IMR-90 (cell line): ENCODE measurements around the gene VPS8. TPM values are rescaled to one million over a fixed set of nuclear protein-coding genes. Genes with fewer than 3 reads are reported as not detected.

Source experiments
- ATAC-seq: fragments of 200-7000 bp; cut with Tn5 transposase; 2 replicates; pipeline ENCODE4 v1.9.1; 2020; ENCODE audit warnings: low read depth, mild to moderate bottlenecking, moderate library complexity
- BruUV-seq: library from RNA; stranded (reverse); fragments of 400-500 nt; replicated peaks from 2 replicates; lab custom pipeline; 2021; lab: Mats Ljungman, UMichigan
- CTCF ChIA-PET: fragments of 300-600 bp; formaldehyde crosslinking; extraction: SDS; loops from one replicate; lab custom pipeline; 2021; ENCODE audit warnings: antibody characterized with exemption; lab: Yijun Ruan, JAX
- POLR2A ChIA-PET: fragments of 300-600 bp; sonication (Branson Sonifier 250); formaldehyde crosslinking; loops from one replicate; lab custom pipeline; 2022; ENCODE audit warnings: antibody characterized with exemption; ENCODE audit not compliant: unreplicated experiment; lab: Charles Lee
- DNase-seq: peaks from one replicate; pipeline ENCODE4 v3.0.0; 2013
- H2AFZ ChIP-seq: replicated peaks from 2 replicates; pipeline ENCODE3; 2013; ENCODE audit warnings: low read length, mild to moderate bottlenecking; ENCODE audit not compliant: poor library complexity
- H2AK5ac ChIP-seq: 2 replicates; pipeline ENCODE4 v1.6.1; 2013; ENCODE audit warnings: low read depth, low read length, inconsistent platforms
- H2AK9ac ChIP-seq: replicated peaks from 2 replicates; pipeline ENCODE3; 2013; ENCODE audit warnings: mild to moderate bottlenecking, low read depth, low read length, moderate library complexity; ENCODE audit not compliant: poor library complexity
- H2BK120ac ChIP-seq: 2 replicates; pipeline ENCODE4 v1.6.1; 2013; ENCODE audit warnings: low read depth, low read length, inconsistent platforms
- H2BK15ac ChIP-seq: 3 replicates; pipeline ENCODE4 v1.6.1; 2013; ENCODE audit warnings: low read depth, low read length, inconsistent platforms
- H2BK20ac ChIP-seq: 2 replicates; pipeline ENCODE4 v1.6.1; 2013; ENCODE audit warnings: low read depth, mild to moderate bottlenecking, inconsistent platforms, low read length, moderate library complexity
- H2BK5ac ChIP-seq: 2 replicates; pipeline ENCODE4 v1.6.1; 2013; ENCODE audit warnings: mild to moderate bottlenecking, low read depth, low read length, inconsistent platforms; ENCODE audit not compliant: poor library complexity, severe bottlenecking
- H3K14ac ChIP-seq: replicated peaks from 2 replicates; pipeline ENCODE4 v1.6.1; 2013; ENCODE audit warnings: low read depth, low read length, inconsistent platforms
- H3K18ac ChIP-seq: 2 replicates; pipeline ENCODE4 v1.6.1; 2013; ENCODE audit warnings: low read depth, low read length, control low read depth
- H3K23ac ChIP-seq: 2 replicates; pipeline ENCODE4 v1.6.1; 2013; ENCODE audit warnings: low read depth, low read length, inconsistent platforms
- H3K27ac ChIP-seq: 2 replicates; pipeline ENCODE4 v1.5.1; 2013; ENCODE audit warnings: mild to moderate bottlenecking, control low read depth, low read length; ENCODE audit not compliant: insufficient read depth
- H3K27me3 ChIP-seq: 2 replicates; pipeline ENCODE4 v1.6.1; 2013; ENCODE audit warnings: low read length; ENCODE audit not compliant: control insufficient read depth, insufficient read depth
- H3K36me3 ChIP-seq: 2 replicates; pipeline ENCODE4 v1.6.1; 2013; ENCODE audit warnings: low read length, mixed read lengths; ENCODE audit not compliant: control insufficient read depth, insufficient read depth
- H3K4ac ChIP-seq: 2 replicates; pipeline ENCODE4 v1.6.1; 2013; ENCODE audit warnings: low read depth, low read length, inconsistent platforms
- H3K4me1 ChIP-seq: 2 replicates; pipeline ENCODE4 v1.6.1; 2013; ENCODE audit warnings: low read length, mixed read lengths; ENCODE audit not compliant: control insufficient read depth, insufficient read depth
- H3K4me2 ChIP-seq: 2 replicates; pipeline ENCODE4 v1.6.1; 2013; ENCODE audit warnings: low read depth, mild to moderate bottlenecking, control low read depth, low read length, moderate library complexity
- H3K4me3 ChIP-seq: 2 replicates; pipeline ENCODE4 v1.5.1; 2013; ENCODE audit warnings: low read depth, mild to moderate bottlenecking, control low read depth, low read length, moderate library complexity; ENCODE audit not compliant: insufficient read depth
- H3K56ac ChIP-seq: 2 replicates; pipeline ENCODE4 v1.6.1; 2013; ENCODE audit warnings: low read length, inconsistent platforms; ENCODE audit not compliant: insufficient read depth; ENCODE audit errors: extremely low read depth
- H3K79me1 ChIP-seq, 2 experiments: 2 replicates each; pipeline ENCODE4 v1.6.1; 2013; ENCODE audit warnings: low read length in 2 of 2, inconsistent platforms in 1 of 2, low read depth in 1 of 2
- H3K9ac ChIP-seq: 2 replicates; pipeline ENCODE4 v1.6.1; 2013; ENCODE audit warnings: low read depth, low read length, control low read depth
- H3K9me1 ChIP-seq: 2 replicates; pipeline ENCODE4 v1.6.1; 2013; ENCODE audit warnings: low read length, inconsistent platforms; ENCODE audit not compliant: insufficient read depth
- H3K9me3 ChIP-seq: 2 replicates; pipeline ENCODE4 v1.6.1; 2013; ENCODE audit warnings: low read length; ENCODE audit not compliant: control insufficient read depth, insufficient read depth
- H4K20me1 ChIP-seq: 2 replicates; pipeline ENCODE4 v1.6.1; 2013; ENCODE audit warnings: low read length, inconsistent platforms; ENCODE audit not compliant: insufficient read depth
- H4K5ac ChIP-seq: 2 replicates; pipeline ENCODE4 v1.6.1; 2013; ENCODE audit warnings: mild to moderate bottlenecking, low read depth, low read length, control low read depth
- H4K8ac ChIP-seq, 2 experiments: 2 replicates each; pipeline ENCODE4 v1.6.1; 2013; ENCODE audit warnings: low read depth in 2 of 2, low read length in 2 of 2, control low read depth in 1 of 2, inconsistent platforms in 1 of 2
- H4K91ac ChIP-seq: 2 replicates; pipeline ENCODE4 v1.6.1; 2013; ENCODE audit warnings: low read depth, low read length, inconsistent platforms; ENCODE audit not compliant: insufficient read depth
- BHLHE40 ChIP-seq: fragments of 150-350 bp; IDR thresholded peaks from 2 replicates; pipeline ENCODE4 v1.6.1; 2016; ENCODE audit warnings: mild to moderate bottlenecking, low read depth, low read length
- CEBPB ChIP-seq: IDR thresholded peaks from 2 replicates; pipeline ENCODE4 v1.6.1; 2012; ENCODE audit warnings: low read depth, low read length, improper control_type of control experiment
- CTCF ChIP-seq: conservative IDR thresholded peaks from 2 replicates; pipeline ENCODE4 v1.5.1; 2012; ENCODE audit warnings: mild to moderate bottlenecking, low read depth, low read length, improper control_type of control experiment
- ELK1 ChIP-seq: fragments of 150-350 bp; IDR thresholded peaks from 2 replicates; pipeline ENCODE4 v1.6.1; 2016; ENCODE audit warnings: low read depth, mild to moderate bottlenecking, low read length, moderate library complexity, borderline replicate concordance
- FOS ChIP-seq: fragments of 150-350 bp; IDR thresholded peaks from 2 replicates; pipeline ENCODE4 v1.6.1; 2016; ENCODE audit warnings: low read depth, low read length
- MAFK ChIP-seq: IDR thresholded peaks from 2 replicates; pipeline ENCODE4 v1.6.1; 2012; ENCODE audit warnings: low read depth, low read length, improper control_type of control experiment
- MAZ ChIP-seq: IDR thresholded peaks from 2 replicates; pipeline ENCODE4 v1.6.1; 2012; ENCODE audit warnings: low read depth, mild to moderate bottlenecking, low read length, improper control_type of control experiment, moderate library complexity, borderline replicate concordance
- MXI1 ChIP-seq: IDR thresholded peaks from 2 replicates; pipeline ENCODE4 v1.6.1; 2012; ENCODE audit warnings: low read depth, mild to moderate bottlenecking, low read length, moderate library complexity, borderline replicate concordance
- NFE2L2 ChIP-seq: fragments of 150-350 bp; IDR thresholded peaks from 2 replicates; pipeline ENCODE4 v1.6.1; 2016; ENCODE audit warnings: low read depth, mild to moderate bottlenecking, low read length
- POLR2A ChIP-seq: IDR thresholded peaks from 2 replicates; pipeline ENCODE4 v1.6.1; 2012; ENCODE audit warnings: mild to moderate bottlenecking, low read depth, low read length
- RAD21 ChIP-seq: IDR thresholded peaks from 2 replicates; pipeline ENCODE4 v1.6.1; 2012; ENCODE audit warnings: low read length, improper control_type of control experiment
- RCOR1 ChIP-seq: IDR thresholded peaks from 2 replicates; pipeline ENCODE4 v1.6.1; 2012; ENCODE audit warnings: mild to moderate bottlenecking, low read length, improper control_type of control experiment; ENCODE audit not compliant: insufficient replicate concordance
- RFX5 ChIP-seq: IDR thresholded peaks from 2 replicates; pipeline ENCODE4 v1.8.0; 2012; ENCODE audit warnings: low read depth, mild to moderate bottlenecking, low read length, moderate library complexity
- SMC3 ChIP-seq: fragments of 150-350 bp; IDR thresholded peaks from 2 replicates; pipeline ENCODE4 v1.6.1; 2016; ENCODE audit warnings: low read depth, mild to moderate bottlenecking, antibody characterized with exemption, low read length, moderate library complexity
- USF2 ChIP-seq: fragments of 150-350 bp; IDR thresholded peaks from 2 replicates; pipeline ENCODE4 v1.6.1; 2017; ENCODE audit warnings: mild to moderate bottlenecking, antibody characterized with exemption, low read length, low read depth
- WGBS, 2 experiments: methylation state at CpG; one replicate each; pipeline versions ENCODE4 v1.1.5 to v1.1.7; 2013; ENCODE audit warnings: missing lambda C conversion rate in 2 of 2; ENCODE audit not compliant: insufficient read length in 1 of 2; ENCODE audit errors: extremely low coverage in 2 of 2; 5-methylcytosine and 5-hydroxymethylcytosine counted together
- dilution Hi-C: fragments of 300-500 bp; cut with HindIII; formaldehyde crosslinking; loops from one replicate; pipeline ENCODE4 v1.14.3; 2018; ENCODE audit warnings: low sequenced_read_pairs; ENCODE audit not compliant: unreplicated experiment
- in situ Hi-C: fragments of 300-500 bp; cut with MboI; formaldehyde crosslinking; loops from 3 replicates; pipeline ENCODE4 v1.14.3; 2019; ENCODE audit warnings: low sequenced_read_pairs, inconsistent platforms, mixed read lengths
- intact Hi-C: fragments of 100-400 bp; cut with micrococcal nuclease; formaldehyde crosslinking; loops from 2 replicates; pipeline ENCODE4 v1.10.0; 2022
- polyA plus RNA-seq, 3 experiments: library from polyadenylated mRNA; depleted of rRNA; stranded (reverse); fragments of >200 nt; gene quantifications; 2 replicates each; pipeline ENCODE4 v1.2.3, GENCODE V29; 2012; ENCODE audit warnings: low replicate concordance in 1 of 3
- total RNA-seq: library from RNA; depleted of rRNA; stranded (reverse); fragments of >200 nt; gene quantifications from 2 replicates; pipeline ENCODE4 v1.2.3, GENCODE V29; 2012

VPS8 gene
- total and polyA plus RNA-seq, 2 of the 4 experiments (the other 2 are of a cell fraction), result 14.0 to 56.1 TPM

GRCh38 chr3:184765047-184765729 is 46.8 kb upstream of the VPS8 start:
- peak overlapping the region; percentile 17; the same call in 1 of the 2 replicates for H4K91ac ChIP-seq
- intact Hi-C loops (no loop called here), dilution Hi-C loops (no loop called here), in situ Hi-C loops (no loop called here)
- no peak overlapping the region for H3K27ac ChIP-seq
- peak overlapping the region; percentile 65; the same call in 1 of the 2 replicates for H3K4ac ChIP-seq
- H2BK5ac ChIP-seq, result no peak overlapping the region
- H3K23ac ChIP-seq, result no peak overlapping the region
- peak overlapping the region; percentile 76 for H2AK5ac ChIP-seq
- H2AFZ ChIP-seq, result no peak overlapping the region
- H3K9me3 ChIP-seq, result no peaks in the 10 kb centered on the region
- DNase-seq, result no peak
- H3K4me3 ChIP-seq, result no peak overlapping the region
- no peak overlapping the region for H3K18ac ChIP-seq
- no peak overlapping the region for H3K56ac ChIP-seq
- no peak overlapping the region; the same call in 1 of the 2 replicates for H2BK20ac ChIP-seq
- H4K8ac ChIP-seq, result no peak overlapping the region
- peak overlapping the region; percentile 51; the same call in 2 of the 3 replicates for H2BK15ac ChIP-seq
- no peaks in the 10 kb centered on the region for H3K79me1 ChIP-seq
- H3K4me1 ChIP-seq, result peaks cover 34% of the 10 kb centered on the region
- no peak overlapping the region for H2AK9ac ChIP-seq
- 0 out of 2 replicates have a peak overlapping the region, but pooled peaks have one; percentile 20 for H2BK120ac ChIP-seq
- no peaks in the 10 kb centered on the region for H3K27me3 ChIP-seq
- H3K9me1 ChIP-seq, result peaks cover 23% of the 10 kb centered on the region
- no peak overlapping the region for H4K5ac ChIP-seq
- H3K9ac ChIP-seq, result no peak overlapping the region
- WGBS, 2 experiments, result 91% methylated on average over 2 of the region's 10 CpGs; no CpG with 5 or more reads in 1 of the 2 experiments
- ATAC-seq, result no peak
- no peak overlapping the region for H3K4me2 ChIP-seq
- H4K20me1 ChIP-seq, result no peaks in the 10 kb centered on the region
- BruUV-seq, result no TSS peak
- H3K36me3 ChIP-seq, result no peaks in the 10 kb centered on the region
- H3K14ac ChIP-seq, result 0 out of 2 replicates have a peak overlapping the region, but pooled peaks have one; percentile 4
- CTCF ChIA-PET, result interaction anchor here (1.0 kb wide), 1 partner anchor 77 kb away, joined by 3 read pairs; no protein-coding TSS in a partner anchor
- POLR2A ChIA-PET, result interaction anchor here (0.6 kb wide), 1 partner anchor 8 kb away, joined by 9 read pairs; no protein-coding TSS in a partner anchor
- TF ChIP-seq USF2 (no peak), BHLHE40 (no peak), MAFK (no peak), NFE2L2 (no peak), CTCF (no peak), RAD21 (no peak), CEBPB (no peak), RCOR1 (no peak), POLR2A (no peak), MXI1 (no peak), RFX5 (no peak), MAZ (no peak), SMC3 (no peak), ELK1 (no peak), FOS (no peak)
